Effector memory CD8-positive, alpha-beta T cell (primary cell): ENCODE results near the gene AMFR.

Experiments used
- ATAC-seq: fragments of 150-1000 bp; cut with Tn5 transposase; replicated peaks from 2 replicates; pipeline ENCODE4 v1.10.0; 2021; ENCODE audit warnings: mild to moderate bottlenecking, moderate library complexity
- DNase-seq, 3 experiments: peaks; one replicate each; pipeline ENCODE4 v3.0.0; 2021
- H3K27ac Mint-ChIP-seq, 2 donors: one replicate each; pipeline ENCODE4 v1.8.0; 2022; ENCODE audit warnings: mild to moderate bottlenecking in 2 of 2, mixed read lengths in 2 of 2, moderate library complexity in 2 of 2
- H3K27me3 Mint-ChIP-seq, 2 donors: one replicate each; pipeline ENCODE4 v1.8.0; 2022; ENCODE audit warnings: mixed read lengths in 2 of 2
- H3K36me3 Mint-ChIP-seq: one replicate; pipeline ENCODE4 v1.8.0; 2022; ENCODE audit warnings: mild to moderate bottlenecking, moderate library complexity, mixed read lengths; ENCODE audit not compliant: insufficient read depth
- H3K4me1 Mint-ChIP-seq, 2 donors: one replicate each; pipeline ENCODE4 v1.8.0; 2022; ENCODE audit warnings: low read depth in 2 of 2, mixed read lengths in 2 of 2
- H3K4me3 Mint-ChIP-seq, 2 donors: one replicate each; pipeline ENCODE4 v1.8.0; 2022; ENCODE audit warnings: mild to moderate bottlenecking in 2 of 2, mixed read lengths in 2 of 2, moderate library complexity in 2 of 2
- H3K9me3 Mint-ChIP-seq, 2 donors: one replicate each; pipeline ENCODE4 v1.8.0; 2022; ENCODE audit warnings: mixed read lengths in 2 of 2

AMFR gene

DNA sequence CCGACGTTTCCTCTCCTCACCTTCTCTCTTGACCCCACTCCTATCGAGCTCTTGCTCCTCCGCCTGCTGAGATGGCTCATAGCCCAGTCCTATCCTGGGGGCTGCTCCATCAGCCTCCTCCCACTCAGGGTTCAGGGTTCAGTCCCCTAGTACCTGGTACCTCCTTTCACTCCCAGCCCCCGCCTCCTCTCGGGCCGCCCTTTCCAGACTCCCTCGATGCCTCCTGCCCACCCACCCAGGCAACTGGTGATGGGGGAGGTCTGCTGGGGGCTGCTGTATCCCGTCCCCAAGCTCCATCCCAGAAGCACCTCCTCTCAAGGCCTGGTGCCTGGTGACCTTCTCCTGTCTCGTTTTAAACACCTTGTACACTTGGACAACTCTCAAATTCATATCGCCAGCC is 93.9 kb downstream of the AMFR start:
- DNase-seq (no peak), ATAC-seq (no peak)
- no peaks in the 10 kb centered on the region for H3K36me3 Mint-ChIP-seq
- no peaks in the 10 kb centered on the region for H3K9me3 Mint-ChIP-seq
- H3K4me3 Mint-ChIP-seq = no peak overlapping the region
- no peaks in the 10 kb centered on the region for H3K27me3 Mint-ChIP-seq
- H3K27ac Mint-ChIP-seq = peak overlapping the region in 1 of 2 donors; percentile 53
- peaks cover 0 to 3% of the 10 kb centered on the region in 2 donors for H3K4me1 Mint-ChIP-seq

GRCh38 chr16:56330476-56330875 is 94.9 kb downstream of the AMFR start:
- Mint-ChIP-seq H3K36me3 (no peaks in the 10 kb centered on the region), H3K9me3 (no peaks in the 10 kb centered on the region)

DNA sequence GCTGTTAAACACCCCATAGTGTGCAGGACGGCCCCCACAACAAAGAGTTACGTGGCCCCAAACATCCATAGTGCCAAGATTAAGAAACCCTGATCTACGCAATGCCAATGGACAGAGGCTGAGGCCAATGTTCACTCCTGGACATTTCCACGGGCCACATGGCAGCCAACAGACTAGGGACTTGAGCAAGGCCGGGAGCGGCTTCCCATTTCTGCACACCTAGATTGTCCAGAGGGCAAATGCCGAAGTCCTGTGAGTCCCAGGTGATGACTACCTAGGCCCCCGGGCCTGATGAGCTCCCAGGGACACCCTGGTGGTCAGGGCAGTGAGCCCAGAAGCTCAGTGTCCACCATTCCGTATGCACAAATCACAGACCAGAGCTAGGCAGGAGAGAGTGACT is 95.5 kb downstream of the AMFR start:
- H3K9me3 Mint-ChIP-seq = no peaks in the 10 kb centered on the region
- H3K27me3 Mint-ChIP-seq = no peaks in the 10 kb centered on the region
- DNase-seq (no peak), ATAC-seq (no peak)
- no peak overlapping the region for H3K4me3 Mint-ChIP-seq
- no peaks in the 10 kb centered on the region for H3K36me3 Mint-ChIP-seq
- no peak overlapping the region for H3K27ac Mint-ChIP-seq
- H3K4me1 Mint-ChIP-seq = peaks cover 2 to 8% of the 10 kb centered on the region in 2 donors

More at GRCh38 chr16:56330476-56330875, 94.9 kb downstream of the AMFR start:
- no peak overlapping the region for H3K4me3 Mint-ChIP-seq
- peaks cover 2 to 9% of the 10 kb centered on the region in 2 donors for H3K4me1 Mint-ChIP-seq
- no peak for DNase-seq
- no peaks in the 10 kb centered on the region for H3K27me3 Mint-ChIP-seq
- ATAC-seq = no peak
- peak overlapping the region in 1 of 2 donors; percentile 53 for H3K27ac Mint-ChIP-seq

GRCh38 chr16:56328276-56329022 is 96.9 kb downstream of the AMFR start:
- no peaks in the 10 kb centered on the region for H3K36me3 Mint-ChIP-seq
- H3K27me3 Mint-ChIP-seq = no peaks in the 10 kb centered on the region
- peaks cover 2 to 6% of the 10 kb centered on the region in 2 donors for H3K4me1 Mint-ChIP-seq
- no peak overlapping the region for H3K27ac Mint-ChIP-seq
- H3K9me3 Mint-ChIP-seq = no peaks in the 10 kb centered on the region
- ATAC-seq = no peak
- no peak for DNase-seq
- no peak overlapping the region for H3K4me3 Mint-ChIP-seq

DNA sequence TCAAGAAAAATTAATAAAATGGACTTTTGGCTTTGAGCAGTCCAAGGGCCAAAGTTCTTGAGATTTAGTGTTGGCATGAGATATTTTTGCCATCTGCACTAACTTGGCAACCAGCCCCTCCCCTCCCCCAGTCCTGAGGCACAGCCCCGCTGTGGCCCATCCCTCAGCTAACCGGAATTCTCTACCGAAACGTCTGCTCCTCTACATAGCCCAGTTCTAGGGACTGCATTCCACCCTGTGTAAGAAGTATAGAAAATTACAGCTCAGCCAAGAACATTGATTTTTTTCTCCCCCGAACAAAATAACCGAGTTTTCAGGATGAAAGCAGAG is 97.5 kb downstream of the AMFR start:
- Mint-ChIP-seq H3K27ac (no peak overlapping the region), H3K27me3 (no peaks in the 10 kb centered on the region), H3K36me3 (no peaks in the 10 kb centered on the region), H3K4me1 (peaks cover 2 to 6% of the 10 kb centered on the region in 2 donors), H3K9me3 (no peaks in the 10 kb centered on the region), H3K4me3 (no peak overlapping the region)
- DNase-seq = no peak
- no peak for ATAC-seq

DNA sequence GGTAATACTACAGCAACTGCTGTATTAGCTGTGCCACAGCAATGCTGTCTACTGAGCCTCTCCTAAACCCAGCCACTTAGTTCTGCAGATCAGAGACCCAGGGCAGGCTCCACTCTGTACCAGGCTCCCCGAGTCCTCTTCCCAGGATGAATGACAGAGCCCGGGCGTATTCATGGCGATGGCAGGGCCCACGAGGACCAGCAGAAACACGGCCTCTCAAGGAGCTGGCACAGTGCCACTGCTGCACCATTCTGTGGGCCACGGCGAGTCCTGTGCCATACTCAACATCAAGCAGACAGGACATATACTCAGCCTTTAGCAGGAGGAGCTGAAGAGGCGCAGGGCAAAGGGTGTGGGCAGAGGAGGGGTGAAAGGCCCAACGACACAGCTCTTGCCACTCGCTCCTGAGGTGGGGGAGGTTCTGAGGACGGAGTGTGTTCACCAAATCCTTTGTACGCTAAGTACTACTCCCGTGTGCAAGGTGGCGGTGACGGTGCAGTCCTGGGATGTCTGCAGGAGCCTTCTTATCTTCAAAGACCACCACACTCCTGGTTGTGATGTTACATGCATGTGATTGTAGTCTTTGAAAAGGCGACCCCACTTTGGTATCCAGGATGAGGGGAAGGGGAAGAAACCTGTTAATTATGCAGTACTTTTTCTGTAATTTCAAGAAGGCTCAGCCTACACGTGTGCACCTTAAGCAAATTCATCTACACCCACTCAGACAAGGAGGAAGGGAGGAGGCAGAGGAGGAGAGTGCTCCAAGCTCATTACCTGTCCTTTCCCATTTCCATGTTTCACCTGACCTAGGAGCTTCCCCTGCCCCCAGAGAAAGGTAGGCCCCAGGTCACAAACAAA is 98.0 kb downstream of the AMFR start:
- DNase-seq (no peak), ATAC-seq (no peak)
- H3K27ac Mint-ChIP-seq = peak overlapping the region in 1 of 2 donors; percentile 0
- H3K4me3 Mint-ChIP-seq = no peak overlapping the region
- no peaks in the 10 kb centered on the region for H3K9me3 Mint-ChIP-seq
- no peaks in the 10 kb centered on the region for H3K36me3 Mint-ChIP-seq
- no peaks in the 10 kb centered on the region for H3K27me3 Mint-ChIP-seq
- peaks cover 2 to 6% of the 10 kb centered on the region in 2 donors for H3K4me1 Mint-ChIP-seq

DNA sequence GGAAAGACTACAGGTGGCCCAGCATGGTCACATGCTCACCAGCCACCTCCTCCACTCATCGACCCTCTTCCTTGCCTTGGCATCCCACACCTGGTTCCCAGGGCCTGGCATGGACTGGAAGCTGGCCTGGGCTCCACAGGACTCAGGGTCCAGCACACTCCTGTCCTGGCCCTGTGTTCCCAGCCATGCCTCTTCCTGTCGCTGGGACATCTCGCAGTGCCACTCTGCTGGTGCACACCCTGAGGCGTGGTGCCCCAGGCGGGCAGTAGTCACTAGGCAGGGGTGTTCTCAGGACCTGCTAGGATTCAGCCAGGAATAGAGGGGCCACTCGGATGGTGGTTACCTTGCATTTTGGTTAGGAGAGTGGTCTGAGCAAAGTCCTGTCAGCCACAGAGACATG is 99.4 kb downstream of the AMFR start:
- Mint-ChIP-seq H3K27me3 (no peaks in the 10 kb centered on the region), H3K9me3 (no peaks in the 10 kb centered on the region), H3K27ac (peak overlapping the region in 1 of 2 donors; percentile 0), H3K4me1 (peaks cover 2 to 6% of the 10 kb centered on the region in 2 donors), H3K4me3 (no peak overlapping the region), H3K36me3 (no peaks in the 10 kb centered on the region)
- no peak for ATAC-seq
- no peak for DNase-seq

- H3K9me3 Mint-ChIP-seq = no peaks in the 10 kb centered on the region
- no peak for ATAC-seq
Measured at GRCh38 chr16:56324406-56324805, 100.9 kb downstream of the AMFR start.

GRCh38 chr16:56321571-56321970 is 103.8 kb downstream of the AMFR start:
- no peaks in the 10 kb centered on the region for H3K36me3 Mint-ChIP-seq
- H3K27me3 Mint-ChIP-seq = no peaks in the 10 kb centered on the region
- DNase-seq (no peak), ATAC-seq (no peak)
- H3K4me3 Mint-ChIP-seq = no peak overlapping the region
- H3K27ac Mint-ChIP-seq = no peak overlapping the region
- H3K9me3 Mint-ChIP-seq = no peaks in the 10 kb centered on the region
- H3K4me1 Mint-ChIP-seq = peaks cover 12 to 13% of the 10 kb centered on the region in 2 donors

More at GRCh38 chr16:56324406-56324805, 100.9 kb downstream of the AMFR start:
- Mint-ChIP-seq H3K27me3 (no peaks in the 10 kb centered on the region), H3K36me3 (no peaks in the 10 kb centered on the region), H3K4me1 (peaks cover 5 to 6% of the 10 kb centered on the region in 2 donors), H3K4me3 (no peak overlapping the region), H3K27ac (no peak overlapping the region)
- no peak for DNase-seq

DNA sequence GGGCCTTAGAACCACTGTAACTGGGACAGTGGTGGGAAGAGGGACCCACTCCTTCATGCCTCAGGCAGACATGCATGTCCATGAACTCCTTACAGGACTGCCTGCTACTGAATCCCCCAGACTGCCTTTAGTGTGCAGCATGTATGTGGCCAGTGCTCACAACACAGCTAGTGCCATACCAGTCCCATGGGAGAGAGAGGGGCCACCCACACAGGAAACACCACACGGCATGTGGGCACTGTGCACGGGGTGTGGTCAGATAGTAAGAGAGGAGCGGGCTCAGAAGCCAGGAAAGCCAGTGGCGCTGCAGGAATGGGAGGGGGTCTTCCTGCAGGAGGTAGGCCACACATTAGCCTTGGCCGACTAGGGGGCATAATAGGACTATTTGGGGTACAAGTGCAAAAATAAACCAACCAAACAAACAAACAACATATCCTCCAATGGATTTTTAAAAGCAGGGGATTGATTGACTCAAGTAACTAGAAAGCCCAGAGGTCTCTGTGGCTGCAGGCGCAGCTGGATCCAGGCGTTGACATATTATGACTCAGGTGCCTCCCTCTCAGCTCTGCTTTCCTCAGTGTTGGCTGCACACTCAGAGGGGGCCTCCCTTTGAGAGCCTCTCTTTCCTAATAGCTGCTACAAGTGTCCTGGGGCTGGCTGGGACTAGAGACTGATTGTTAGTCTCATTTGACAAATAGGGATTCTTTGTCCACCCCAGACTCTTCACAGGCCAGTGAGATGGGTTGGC is 104.4 kb downstream of the AMFR start:
- Mint-ChIP-seq H3K36me3 (no peaks in the 10 kb centered on the region), H3K27ac (peak overlapping the region in 1 of 2 donors; percentile 38), H3K9me3 (no peaks in the 10 kb centered on the region), H3K4me3 (no peak overlapping the region), H3K27me3 (no peaks in the 10 kb centered on the region), H3K4me1 (peaks cover 9 to 11% of the 10 kb centered on the region in 2 donors)
- ATAC-seq = no peak
- DNase-seq = no peak

GRCh38 chr16:56320056-56320455 is 105.3 kb downstream of the AMFR start:
- no peak for ATAC-seq
- H3K27me3 Mint-ChIP-seq = no peaks in the 10 kb centered on the region
- H3K9me3 Mint-ChIP-seq = no peaks in the 10 kb centered on the region
- DNase-seq = no peak
- no peaks in the 10 kb centered on the region for H3K36me3 Mint-ChIP-seq
- H3K4me3 Mint-ChIP-seq = no peak overlapping the region
- H3K4me1 Mint-ChIP-seq = peaks cover 6 to 11% of the 10 kb centered on the region in 2 donors
- no peak overlapping the region for H3K27ac Mint-ChIP-seq

DNA sequence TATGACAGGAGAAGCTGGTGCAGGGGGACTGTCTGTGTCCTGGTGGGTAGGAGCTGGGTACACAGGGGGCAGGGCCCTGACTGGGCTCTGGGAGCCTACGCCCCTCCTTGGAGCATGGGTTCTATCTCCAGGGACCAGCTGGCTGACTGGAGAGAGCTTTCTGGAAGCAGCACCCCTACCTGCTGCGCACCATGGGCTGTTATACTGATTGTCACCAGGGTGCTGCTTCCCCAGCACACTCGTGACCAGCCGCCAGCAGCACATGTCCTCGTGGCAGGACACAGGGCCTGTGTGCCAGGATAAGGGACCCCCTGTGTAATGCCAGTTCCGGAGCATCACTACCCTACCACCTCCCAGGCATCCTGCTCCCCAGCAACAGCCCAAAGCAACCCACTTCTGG is 106.0 kb downstream of the AMFR start:
- Mint-ChIP-seq H3K27ac (no peak overlapping the region), H3K9me3 (no peaks in the 10 kb centered on the region), H3K4me3 (no peak overlapping the region), H3K27me3 (no peaks in the 10 kb centered on the region), H3K36me3 (no peaks in the 10 kb centered on the region), H3K4me1 (peaks cover 6 to 11% of the 10 kb centered on the region in 2 donors)
- DNase-seq (no peak), ATAC-seq (no peak)

GRCh38 chr16:56318827-56319140 is 106.6 kb downstream of the AMFR start:
- Mint-ChIP-seq H3K4me3 (no peak overlapping the region), H3K27ac (no peak overlapping the region), H3K4me1 (peaks cover 6 to 11% of the 10 kb centered on the region in 2 donors), H3K36me3 (no peaks in the 10 kb centered on the region), H3K27me3 (no peaks in the 10 kb centered on the region), H3K9me3 (no peaks in the 10 kb centered on the region)
- no peak for ATAC-seq
- no peak for DNase-seq
